NCI-H2171 treated with DMSO at 0.1 percent for 48 hours (cell line): Measurements from ENCODE around the gene VTI1A.

ENCODE experiments used
- DNase-seq: peaks from one replicate; lab custom pipeline; 2025; lab: John Stamatoyannopoulos, UW

VTI1A gene

DNA sequence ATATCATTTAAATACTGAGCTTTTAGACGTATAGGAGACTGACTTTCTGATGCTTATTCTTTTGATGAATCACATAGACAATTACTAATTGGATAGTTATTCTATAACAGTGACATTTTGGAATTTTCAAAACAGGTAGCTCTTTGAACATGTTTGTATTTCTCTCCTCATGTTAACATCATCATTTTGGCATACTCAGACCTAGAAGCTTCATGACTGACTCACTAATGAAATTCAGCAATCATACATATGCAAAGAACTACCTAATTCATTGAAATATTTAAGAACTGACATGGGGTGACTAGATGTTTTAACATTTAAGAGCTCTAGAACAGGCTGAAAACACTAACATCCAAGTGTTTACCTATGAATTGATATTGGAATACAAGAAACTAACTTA, 192.3 kb downstream of the VTI1A start:
- no peak for DNase-seq

DNA sequence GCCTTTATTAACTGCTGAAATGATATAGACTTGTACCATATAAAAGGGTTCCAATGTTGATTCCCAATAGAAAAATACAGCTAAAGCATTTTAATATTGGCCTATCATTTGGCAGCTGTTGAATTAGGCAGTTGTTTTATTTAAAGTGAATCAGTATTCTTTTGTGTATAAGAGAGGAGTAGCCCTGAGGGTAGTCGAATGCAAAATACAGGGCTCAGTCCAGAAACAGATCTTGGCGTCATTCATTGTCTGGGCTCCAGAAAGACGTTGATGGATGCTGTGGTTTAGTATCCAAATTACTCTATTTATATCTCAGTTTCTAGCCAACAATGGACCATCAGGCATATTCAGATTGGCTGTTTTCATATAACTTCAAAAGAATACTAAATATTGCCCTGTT, 193.6 kb downstream of the VTI1A start:
- no peak for DNase-seq

DNA sequence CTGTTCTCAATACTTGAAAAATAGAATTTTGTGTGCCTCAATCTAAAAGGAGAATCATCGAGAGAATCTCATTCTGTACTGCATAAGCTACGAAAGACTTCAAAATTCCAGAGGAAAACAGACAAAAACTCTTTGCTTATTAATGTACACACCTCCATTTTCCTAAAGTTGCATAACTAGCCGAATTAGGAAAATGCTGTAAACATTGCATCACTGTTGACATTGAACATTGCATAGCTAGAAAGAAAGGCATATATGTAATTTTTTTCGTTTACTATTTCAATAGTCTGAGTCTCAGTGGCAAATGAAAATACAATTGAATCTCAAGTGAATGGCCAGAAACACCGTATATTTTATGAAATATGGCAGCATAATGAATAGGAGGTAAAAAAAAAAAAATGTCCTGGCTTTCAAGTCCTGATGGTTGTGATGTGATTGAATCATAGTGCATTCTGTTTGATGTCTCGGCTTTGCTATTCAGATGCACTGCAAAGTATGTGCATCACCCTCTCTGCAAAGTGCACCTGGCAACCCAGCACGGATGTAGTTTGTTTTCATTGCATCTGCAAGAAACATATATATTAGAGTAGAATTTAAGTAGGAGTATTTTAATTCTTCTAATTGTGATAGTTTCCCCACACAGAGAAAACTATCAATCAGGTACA, 196.7 kb downstream of the VTI1A start:
- DNase-seq, result no peak

DNA sequence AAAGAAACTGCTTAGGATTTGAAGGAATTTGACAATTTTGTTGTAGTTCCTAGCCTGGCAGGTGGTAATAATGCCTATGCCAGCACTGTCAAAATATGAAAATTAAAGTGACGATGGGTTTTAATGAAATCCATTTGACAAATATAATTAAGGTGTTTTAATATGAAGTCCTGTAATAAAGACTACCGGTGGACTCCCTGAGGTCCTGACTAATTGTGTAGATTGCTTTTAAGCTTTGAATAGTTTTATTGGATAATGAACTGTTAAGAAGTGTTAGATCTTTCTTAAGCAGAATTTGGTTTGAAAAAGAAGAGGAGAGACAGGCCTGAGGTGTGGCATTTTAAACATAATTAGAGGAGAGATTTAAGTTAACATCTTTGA, 197.2 kb downstream of the VTI1A start:
- DNase-seq, result no peak

DNA sequence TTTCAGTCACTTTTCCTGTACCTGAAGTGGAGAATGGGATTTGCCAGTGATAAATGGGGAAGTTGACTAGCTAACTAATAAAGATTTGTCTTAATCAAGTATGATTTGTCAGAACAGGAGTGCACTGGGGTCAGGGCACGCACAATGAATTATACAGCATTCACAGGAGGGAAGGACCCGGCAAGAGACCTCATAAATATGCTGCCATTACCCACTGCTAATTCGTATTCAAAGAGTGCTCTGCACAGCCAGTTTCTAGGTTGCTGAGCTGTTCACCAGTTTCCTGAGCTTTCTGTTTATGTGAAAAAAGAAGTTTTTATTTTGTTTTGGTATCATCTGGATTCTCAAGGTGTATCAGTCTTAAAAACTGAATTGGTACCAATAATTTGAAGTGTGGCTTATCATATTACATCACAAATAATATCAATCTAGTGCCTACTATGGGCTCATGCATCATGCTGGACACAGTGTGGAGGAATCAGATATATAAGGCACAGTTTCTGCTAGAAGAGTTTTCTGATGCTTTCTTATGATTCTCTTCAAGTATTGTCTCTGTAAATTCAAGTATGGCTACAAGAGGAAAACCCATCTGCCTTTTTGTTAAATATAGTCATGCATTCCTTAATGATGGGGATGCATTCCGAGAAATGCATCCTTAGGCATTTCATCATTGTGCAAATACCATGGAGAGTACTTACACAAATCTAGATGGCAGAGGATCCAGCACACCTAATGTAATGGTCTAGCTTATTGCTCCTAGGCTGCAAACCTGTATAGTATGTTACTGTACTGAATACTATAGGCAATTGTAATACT, 202.2 kb downstream of the VTI1A start:
- no peak for DNase-seq

DNA sequence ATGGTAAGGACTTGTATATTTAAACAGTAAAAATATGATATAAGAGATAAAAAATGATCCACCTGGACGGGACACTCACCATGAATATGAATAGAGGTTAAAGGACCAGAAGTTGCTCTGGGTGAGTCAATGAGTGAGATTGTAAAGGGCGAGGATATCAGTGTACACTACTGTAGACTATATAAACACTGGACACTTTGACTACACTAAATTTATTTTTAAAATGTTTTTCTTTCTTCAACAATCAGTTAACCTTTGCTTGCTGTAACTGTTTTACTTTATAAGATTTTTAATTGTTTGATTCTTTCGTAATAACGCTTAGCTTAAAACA, 202.8 kb downstream of the VTI1A start:
- no peak for DNase-seq

DNA sequence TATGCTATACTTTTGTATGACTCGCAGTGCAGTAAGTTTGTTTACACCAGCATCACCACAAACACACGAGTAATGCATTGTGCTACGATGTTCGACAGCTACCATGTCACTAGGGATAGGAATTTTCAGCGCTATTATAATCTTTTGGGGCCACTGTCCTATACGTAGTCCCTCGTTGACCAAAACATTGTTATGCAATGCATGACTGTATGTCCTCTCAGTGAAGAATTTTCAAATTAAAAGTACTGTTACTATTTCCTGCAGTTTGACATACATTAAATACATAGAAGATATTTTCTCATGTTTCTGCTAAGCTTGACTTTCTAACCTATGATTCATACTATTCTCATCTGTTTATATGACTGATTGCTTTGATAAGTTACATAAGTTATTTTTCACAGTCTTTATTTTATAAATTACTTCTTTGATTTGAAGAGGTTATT, 203.6 kb downstream of the VTI1A start:
- DNase-seq, result no peak

DNA sequence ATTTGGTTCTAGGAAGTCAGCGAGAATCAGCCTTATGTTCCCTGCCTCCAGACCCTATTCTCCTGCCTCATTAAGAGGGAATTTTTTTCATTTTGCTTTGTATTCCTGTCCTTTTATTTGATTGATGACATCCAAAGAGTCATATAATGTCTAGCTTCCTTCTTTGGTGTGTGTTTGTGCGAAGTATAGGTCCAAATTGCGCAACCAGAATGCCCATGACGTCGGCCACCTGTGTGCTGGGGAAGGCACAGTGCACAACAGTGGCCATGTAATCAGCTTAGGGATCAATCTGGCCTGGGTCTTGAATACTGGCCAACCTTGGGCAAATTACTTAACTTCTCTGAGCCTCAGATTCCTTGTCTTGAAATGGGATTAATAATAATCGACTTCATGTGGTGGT, 206.2 kb downstream of the VTI1A start:
- DNase-seq, result no peak

DNA sequence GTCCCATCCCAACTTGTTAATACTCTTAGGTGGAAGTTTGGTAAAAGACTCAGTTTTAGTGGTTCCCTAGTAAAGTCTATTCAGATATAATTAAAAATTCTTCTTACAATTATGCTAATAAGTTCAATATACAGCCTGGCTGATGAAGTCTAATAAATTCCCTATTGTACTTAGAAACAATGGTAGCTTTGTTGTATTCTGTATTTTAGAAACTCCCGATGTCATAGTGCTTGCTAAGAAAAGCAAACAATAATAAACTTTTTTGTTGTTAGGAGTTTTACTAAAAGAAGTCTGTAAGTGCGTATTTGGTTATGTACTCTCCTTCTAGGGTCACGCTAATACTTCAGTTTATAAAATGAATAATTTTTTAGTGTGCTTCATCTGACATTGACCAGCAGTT, 206.8 kb downstream of the VTI1A start:
- no peak for DNase-seq

DNA sequence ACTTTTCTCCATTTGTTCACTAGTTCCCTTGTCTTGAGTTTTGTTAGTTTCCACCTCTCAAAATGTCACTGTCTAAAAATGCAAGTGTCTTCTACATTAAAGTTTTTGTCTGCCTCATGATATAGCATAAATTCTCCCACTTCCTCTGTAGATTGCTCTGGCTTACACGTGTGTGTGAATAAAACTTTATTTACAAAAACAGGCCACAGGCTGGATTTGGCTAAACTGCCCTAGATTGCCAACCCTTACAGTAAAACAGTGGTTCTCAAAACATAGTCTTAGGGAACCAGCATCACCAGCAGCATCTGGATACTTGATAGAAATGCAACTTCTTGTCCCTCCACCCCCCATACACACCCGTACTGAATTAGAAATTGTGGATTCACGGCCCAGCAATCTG, 207.8 kb downstream of the VTI1A start:
- DNase-seq, result no peak

DNA sequence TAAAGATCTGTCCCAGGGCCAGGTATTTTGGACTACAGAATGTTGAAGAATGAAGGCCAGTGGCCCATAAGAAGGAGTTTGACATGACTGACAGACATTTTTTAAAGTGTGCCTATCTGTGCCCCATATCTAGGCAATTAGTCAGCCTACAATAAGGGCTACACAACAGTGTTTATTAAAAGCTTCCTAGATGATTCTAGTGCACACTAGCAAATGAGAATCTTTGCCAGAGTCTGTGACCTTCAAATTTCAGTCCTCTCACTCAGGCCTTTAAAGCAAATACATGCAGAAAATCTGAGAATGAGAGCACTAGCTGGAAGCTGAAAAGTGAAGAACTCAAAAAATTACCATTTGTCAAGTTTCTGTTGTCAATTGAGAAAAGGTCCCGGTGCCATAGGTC, 208.7 kb downstream of the VTI1A start:
- no peak for DNase-seq

DNA sequence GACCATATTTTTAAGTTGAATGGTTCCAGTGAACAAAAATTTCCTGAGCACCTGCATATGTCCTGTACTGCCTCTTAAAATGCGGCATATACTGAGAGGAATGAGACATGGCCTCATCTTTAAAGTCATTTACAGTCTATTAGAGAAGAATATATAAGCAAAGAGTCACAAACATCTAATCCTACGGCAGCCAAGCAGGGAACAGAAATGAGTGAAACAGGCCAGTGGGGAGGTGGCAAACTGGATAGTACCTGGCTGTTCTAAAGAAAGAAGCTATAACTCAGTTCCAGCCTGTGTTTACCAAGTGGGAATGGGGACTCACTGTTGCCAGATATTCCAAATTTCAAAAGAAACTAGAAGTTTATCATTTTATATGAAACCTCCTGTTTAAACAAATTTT, 211.4 kb downstream of the VTI1A start:
- DNase-seq, result no peak

DNA sequence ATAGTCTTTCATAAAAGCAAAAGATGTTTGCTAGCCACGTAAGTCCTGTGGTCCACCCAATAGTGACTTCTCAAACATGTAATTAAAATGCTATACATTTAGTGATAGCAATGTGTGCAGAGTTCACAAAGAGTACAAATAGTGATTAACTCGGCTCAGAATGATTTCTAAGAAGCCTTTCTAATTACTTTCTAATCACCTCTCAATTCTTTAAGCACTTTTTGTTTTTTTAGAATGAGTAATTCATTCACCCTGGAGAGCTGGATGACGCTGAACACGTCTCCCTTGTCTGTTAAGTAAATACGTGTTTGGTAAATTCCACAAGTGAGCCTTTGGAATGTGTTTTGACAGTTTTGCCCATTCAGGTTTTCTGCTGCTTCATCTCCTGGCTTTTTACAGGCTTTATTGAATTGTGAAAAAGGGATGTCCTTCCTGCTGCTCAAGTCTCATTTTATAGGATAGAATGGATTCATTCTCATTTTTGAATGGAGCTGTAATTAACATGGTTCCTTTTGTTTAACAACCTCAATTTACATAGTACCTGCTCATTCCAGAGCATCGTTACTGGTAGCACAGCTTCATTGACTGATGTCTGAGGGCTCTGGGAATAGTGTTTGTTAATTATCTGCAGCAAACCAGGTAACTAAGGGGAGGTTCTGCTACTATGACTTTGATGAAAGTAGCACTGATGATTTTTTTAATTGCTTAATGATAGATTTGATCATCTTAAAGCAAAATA, 212.1 kb downstream of the VTI1A start:
- no peak for DNase-seq

DNA sequence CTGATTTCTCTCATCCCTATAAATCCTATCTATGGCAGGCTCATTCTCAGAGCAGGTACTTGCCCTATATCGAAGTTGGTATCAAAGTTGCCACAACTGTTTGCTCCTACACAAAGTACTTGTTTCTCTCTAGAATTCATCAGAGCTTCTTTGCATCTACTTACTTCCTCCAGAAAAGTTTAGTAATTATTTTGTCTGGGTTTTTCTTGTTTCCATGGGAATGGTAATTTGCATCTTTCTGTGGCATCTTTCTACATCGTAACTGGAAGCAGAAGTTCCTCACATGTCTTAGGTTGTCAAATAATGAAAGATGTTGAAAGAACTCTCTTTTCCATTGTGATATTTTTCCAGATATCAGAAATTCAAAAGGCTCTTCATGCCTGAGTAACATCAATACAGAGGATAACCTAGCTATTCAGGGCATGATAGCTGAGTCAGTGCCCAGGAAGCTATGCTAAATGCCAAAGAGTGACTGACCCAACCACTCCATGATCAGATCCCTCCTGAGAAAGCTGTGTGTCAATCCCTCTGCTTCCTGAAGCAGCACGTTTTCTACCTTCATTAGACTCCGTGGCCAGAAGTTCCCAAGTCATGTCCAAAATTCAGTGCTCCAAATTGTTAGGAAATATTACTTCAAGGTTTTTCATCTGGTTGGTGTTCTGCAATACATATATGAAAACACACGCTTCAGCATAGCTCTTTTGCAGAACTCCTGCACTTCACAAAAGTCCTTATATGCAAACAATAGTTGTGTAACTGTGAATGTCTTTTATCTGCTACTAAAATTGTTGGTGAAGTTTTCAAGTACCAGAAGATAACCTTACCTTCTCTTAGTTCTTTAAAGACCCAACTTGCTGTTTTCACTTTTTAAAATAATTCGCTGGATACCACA, 216.5 kb downstream of the VTI1A start:
- no peak for DNase-seq

DNA sequence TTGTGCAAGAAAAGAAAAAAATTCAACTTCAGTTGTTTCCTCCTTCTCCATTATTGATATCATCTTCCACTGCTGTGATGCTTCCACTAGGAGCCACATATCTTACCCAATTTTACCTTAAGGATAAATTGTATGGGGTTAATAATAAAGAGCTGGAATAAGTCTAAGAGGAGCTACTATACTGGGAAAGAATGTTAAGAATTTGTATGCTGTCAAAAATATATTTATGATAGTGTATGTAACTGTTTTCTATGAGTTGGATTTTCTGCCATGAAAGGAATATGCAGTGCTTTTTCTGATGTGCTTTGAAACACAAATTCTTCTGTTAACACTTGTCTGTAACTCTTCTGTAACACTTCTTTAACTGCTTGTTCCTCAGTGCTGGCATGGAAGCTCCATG, 219.1 kb downstream of the VTI1A start:
- DNase-seq, result no peak

DNA sequence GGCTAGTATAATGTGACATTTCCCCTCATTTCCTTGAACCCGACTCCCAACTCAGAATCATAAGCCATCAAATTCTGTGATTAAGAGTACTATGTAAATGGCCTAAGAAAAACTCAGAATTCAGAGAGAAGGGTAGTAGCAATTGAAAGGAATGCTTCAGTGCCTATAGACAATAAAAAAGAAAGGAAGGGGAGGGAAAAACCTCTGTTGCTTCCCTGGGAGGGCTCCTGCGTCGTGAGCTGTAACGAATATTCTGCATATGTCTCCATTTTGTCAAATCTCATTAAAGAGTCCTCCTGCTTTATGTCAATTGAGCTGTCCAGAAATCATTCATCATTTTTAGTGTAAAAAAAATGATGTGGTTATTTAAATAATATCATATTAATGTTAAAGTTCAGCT, 223.0 kb downstream of the VTI1A start:
- no peak for DNase-seq

DNA sequence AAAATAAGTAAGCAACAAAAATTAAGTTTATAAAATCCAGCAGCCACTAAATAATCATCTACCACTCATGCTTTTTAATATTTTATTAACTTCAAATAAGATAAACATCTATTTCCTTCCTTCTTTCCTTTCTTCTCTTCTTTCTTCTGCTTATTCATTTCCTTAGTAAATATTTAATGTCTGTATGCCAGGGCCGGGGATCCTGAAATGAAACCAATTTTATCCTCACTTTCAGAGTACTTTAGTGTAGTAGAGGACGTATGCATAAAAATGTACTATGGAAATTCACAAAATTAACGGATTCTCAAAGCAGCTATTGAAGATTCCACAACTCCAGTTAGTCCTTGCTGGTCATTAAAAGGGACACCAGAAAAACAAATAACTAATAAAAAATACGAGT, 224.7 kb downstream of the VTI1A start:
- DNase-seq, result no peak

DNA sequence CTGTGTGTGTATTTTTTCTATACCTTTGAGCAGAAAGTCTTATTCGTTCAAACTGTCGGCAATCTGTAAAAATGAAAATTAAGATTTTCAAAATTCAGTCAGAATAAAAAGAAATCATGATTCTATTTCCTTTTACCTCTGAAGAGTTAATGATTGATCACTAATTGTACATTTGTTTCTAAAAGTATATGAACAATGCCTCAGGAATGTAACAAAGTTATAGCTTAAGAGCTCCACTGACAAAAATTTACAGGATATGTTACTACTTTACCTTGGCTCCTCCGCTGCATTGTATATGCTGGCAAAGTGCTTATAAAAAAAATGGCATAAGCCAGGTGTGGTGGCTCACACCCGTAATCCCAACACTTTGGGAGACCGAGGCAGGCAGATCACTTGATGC, 225.7 kb downstream of the VTI1A start:
- no peak for DNase-seq

DNA sequence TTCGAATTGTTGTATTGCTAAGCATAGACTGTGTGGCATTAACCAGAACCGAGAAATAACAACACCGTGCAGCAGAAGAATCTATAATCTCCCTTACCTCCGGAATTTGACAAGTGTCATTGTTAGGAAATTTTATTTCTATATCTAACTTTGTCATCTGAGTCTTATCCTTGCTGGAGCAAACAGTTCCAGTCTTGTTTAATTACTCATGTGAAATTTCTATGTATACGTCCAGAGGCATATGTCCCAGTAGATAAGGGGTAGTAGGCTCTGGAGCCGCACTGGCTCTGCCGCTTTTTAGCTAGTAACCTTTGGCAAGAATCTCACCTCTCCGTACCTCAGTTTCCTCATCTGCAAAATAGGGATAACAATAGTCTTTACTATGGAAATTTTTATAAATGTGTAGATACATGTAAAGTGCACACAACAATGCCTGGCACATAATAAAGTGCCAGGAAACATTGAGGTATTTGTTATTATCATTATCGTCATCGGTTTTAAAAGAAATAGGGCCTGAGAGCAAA, 228.6 kb downstream of the VTI1A start:
- DNase-seq, result no peak

DNA sequence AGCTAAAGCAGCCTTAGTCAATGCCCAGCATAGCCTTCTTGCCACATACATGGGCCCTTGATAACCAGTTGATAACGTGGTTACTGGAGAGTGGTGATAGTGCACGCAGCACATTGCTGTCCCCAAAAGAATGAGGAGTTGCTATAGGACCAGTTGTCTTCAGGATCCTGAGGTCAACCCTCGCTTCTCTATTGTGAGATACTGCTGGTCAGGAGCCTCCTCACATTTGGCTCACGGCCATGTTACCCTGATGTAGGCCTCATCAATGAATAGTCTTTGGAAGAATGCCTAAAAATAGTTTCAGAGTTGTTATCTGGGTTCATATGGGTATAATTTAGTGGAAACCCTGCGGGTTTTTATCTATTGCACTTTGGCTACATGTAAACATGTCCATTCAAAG, 230.7 kb downstream of the VTI1A start:
- no peak for DNase-seq

DNA sequence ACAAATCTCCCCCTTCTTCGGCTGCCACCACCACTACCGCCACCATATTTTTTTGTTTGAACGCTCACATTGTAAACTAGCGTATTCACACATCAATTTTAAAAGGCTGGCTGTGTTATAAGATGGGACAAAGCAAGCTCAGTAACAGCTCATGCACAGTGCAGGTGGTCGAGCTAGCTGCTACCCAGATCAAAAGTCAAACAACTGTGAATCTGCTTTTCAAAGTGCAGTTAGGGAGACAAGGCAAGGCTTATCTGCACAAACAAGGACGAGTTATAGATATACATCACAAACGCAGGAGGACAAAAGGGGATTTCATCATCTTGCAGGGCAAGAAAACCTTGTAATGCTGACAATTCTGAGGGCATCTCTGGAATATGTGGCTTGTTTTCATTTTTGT, 231.6 kb downstream of the VTI1A start:
- no peak for DNase-seq

DNA sequence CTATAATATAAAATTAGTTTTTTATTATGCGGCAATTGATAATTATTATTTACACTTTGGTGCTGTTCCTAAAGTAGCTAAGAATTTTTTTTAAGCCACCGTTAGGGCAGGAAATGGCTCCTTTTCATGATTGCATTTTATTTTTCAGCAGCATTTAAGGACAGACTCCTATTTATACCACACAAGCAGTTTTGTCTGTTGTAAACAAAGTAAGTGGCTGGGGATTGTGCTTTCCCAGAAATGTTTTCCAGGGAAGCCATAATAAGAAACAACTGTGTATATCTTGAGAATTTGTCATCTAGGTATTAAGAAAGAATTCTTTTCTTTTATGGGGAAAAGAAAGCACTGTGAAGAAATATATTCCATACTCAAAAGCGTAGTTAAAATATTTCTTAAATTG, 232.0 kb downstream of the VTI1A start:
- no peak for DNase-seq
